CD4-positive, CD25-positive, alpha-beta regulatory T cell (primary cell): ENCODE data around the gene SH3TC1. TPM values are rescaled to one million over a fixed set of nuclear protein-coding genes. Genes with fewer than 3 reads are reported as not detected.

Experiments
- ATAC-seq, 2 donors: fragments of 150-1000 bp; cut with Tn5 transposase; one replicate each; pipeline ENCODE4 v1.10.0; 2021; ENCODE audit warnings: low read depth in 2 of 2, moderate number of reproducible peaks in 2 of 2, moderate library complexity in 1 of 2
- DNase-seq, 3 donors: peaks; one replicate each; pipeline versions ENCODE4 v3.0.0 to v3.0.0-alpha.2; 2012 to 2022; ENCODE audit warnings: mixed read lengths in 1 of 3
- H3K27ac ChIP-seq: one replicate; pipeline ENCODE4 v1.7.0; 2013; ENCODE audit warnings: mild to moderate bottlenecking, low read length; ENCODE audit not compliant: insufficient read depth, poor library complexity, severe bottlenecking
- H3K27me3 ChIP-seq: one replicate; pipeline ENCODE4 v1.7.0; 2013; ENCODE audit warnings: low read length; ENCODE audit not compliant: control insufficient read depth, insufficient read depth
- H3K36me3 ChIP-seq: one replicate; pipeline ENCODE4 v1.7.0; 2013; ENCODE audit warnings: mild to moderate bottlenecking, low read length, moderate library complexity; ENCODE audit not compliant: control insufficient read depth, insufficient read depth
- H3K4me1 ChIP-seq: 2 replicates; pipeline ENCODE4 v1.7.0; 2013; ENCODE audit warnings: mild to moderate bottlenecking, low read length; ENCODE audit not compliant: insufficient read depth, control insufficient read depth, poor library complexity, severe bottlenecking
- H3K4me3 ChIP-seq: one replicate; pipeline ENCODE4 v1.7.0; 2013; ENCODE audit warnings: low read depth, mild to moderate bottlenecking, low read length, moderate library complexity
- H3K9me3 ChIP-seq, 2 experiments: 1 replicate in 1 of 2; 2 replicates in 1 of 2; pipeline ENCODE4 v1.7.0; 2013; ENCODE audit warnings: low read length in 2 of 2, mild to moderate bottlenecking in 1 of 2, moderate library complexity in 1 of 2; ENCODE audit not compliant: control insufficient read depth in 2 of 2
- H3K27ac Mint-ChIP-seq, 3 donors: one replicate each; pipeline ENCODE4 v1.8.0; 2020 to 2022; ENCODE audit warnings: mild to moderate bottlenecking in 3 of 3, mixed read lengths in 3 of 3, moderate library complexity in 2 of 3
- H3K27me3 Mint-ChIP-seq: one replicate; pipeline ENCODE4 v1.8.0; 2022; ENCODE audit warnings: mild to moderate bottlenecking, mixed read lengths
- H3K36me3 Mint-ChIP-seq: one replicate; pipeline ENCODE4 v1.8.0; 2020; ENCODE audit warnings: mixed read lengths
- H3K4me1 Mint-ChIP-seq, 4 donors: one replicate each; pipeline ENCODE4 v1.8.0; 2020 to 2022; ENCODE audit warnings: mixed read lengths in 4 of 4, mild to moderate bottlenecking in 1 of 4
- H3K4me3 Mint-ChIP-seq, 4 donors: one replicate each; pipeline ENCODE4 v1.8.0; 2020 to 2022; ENCODE audit warnings: mild to moderate bottlenecking in 4 of 4, mixed read lengths in 4 of 4, moderate library complexity in 3 of 4
- H3K9me3 Mint-ChIP-seq, 7 donors: one replicate each; pipeline ENCODE4 v1.8.0; 2020 to 2022; ENCODE audit warnings: mixed read lengths in 7 of 7, mild to moderate bottlenecking in 3 of 7, moderate library complexity in 2 of 7
- polyA plus RNA-seq, 4 donors: library from polyadenylated mRNA; unstranded; fragments of 300-500 nt; fragmentation: Illumina TruSeq; gene quantifications; one replicate each; pipeline ENCODE4 v1.2.3, GENCODE V29; 2021
- total RNA-seq: library from RNA; stranded (reverse); gene quantifications from one replicate; pipeline ENCODE4 v1.2.3, GENCODE V29; 2022

SH3TC1 gene
- total and polyA plus RNA-seq, 5 donors from 2014 or later: 10.6 to 125 (median 15.4) TPM

DNA sequence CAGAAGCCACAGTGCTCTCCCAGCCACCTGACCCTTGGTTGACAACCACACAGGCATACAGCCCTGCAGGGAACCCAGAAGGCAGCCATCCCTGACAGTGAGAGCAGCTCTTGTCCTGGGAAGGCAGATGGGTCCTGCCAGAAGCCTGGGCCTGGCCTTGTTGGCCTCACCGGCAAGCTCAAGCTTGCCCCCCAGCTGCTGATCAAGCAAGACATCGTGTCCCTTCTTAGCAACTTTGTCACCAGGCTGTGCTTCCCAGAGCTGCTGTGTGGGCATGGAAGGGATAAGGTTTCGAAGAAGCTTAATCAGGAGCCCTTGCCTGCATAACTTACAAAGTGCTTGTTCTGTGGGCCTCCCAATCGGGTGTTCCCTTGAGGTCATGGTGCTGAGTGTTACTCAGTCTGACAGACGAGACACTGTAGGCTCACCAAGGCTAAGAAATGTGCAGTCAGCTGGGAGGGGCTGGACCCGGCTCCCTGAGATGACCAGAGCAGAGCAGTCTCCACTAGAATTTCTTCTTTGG lies 33.7 kb upstream of the SH3TC1 start:
- Mint-ChIP-seq H3K9me3 (peaks cover 0 to 14% (median 3%) of the 10 kb centered on the region in 7 donors), H3K36me3 (no peaks in the 10 kb centered on the region), H3K4me1 (peaks cover 0 to 3% (median 1%) of the 10 kb centered on the region in 4 donors), H3K4me3 (peak overlapping the region in 1 of 4 donors; percentile 55), H3K27me3 (peaks cover 28% of the 10 kb centered on the region), H3K27ac (peak overlapping the region in 1 of 3 donors; percentile 31)
- no peaks in the 10 kb centered on the region for H3K36me3 ChIP-seq
- no peaks in the 10 kb centered on the region for H3K27me3 ChIP-seq
- DNase-seq: no peak
- no peak for ATAC-seq
- H3K4me3 ChIP-seq: no peak overlapping the region
- no peaks in the 10 kb centered on the region for H3K4me1 ChIP-seq
- peaks cover 9 to 18% of the 10 kb centered on the region in 2 experiments for H3K9me3 ChIP-seq
- no peak overlapping the region for H3K27ac ChIP-seq

DNA sequence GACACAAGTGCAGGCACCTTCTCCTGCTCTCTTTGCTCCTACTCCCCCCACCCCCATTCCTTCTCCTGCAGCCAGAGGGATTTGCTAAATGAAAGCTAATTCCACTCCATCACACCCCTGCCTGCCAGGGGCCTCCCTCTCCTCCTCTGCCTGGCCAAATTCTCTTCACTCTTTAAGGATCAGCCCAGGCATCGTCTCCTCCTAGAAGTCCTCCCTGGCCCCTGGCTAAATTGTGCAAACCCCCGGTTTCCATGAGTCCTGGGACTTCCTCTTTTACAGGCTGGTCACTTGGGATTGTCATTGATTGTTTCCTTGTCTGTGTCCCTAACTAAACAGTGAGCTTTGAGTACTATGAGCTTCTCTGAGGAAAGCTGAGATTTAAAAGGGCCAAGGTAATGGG lies 31.8 kb upstream of the SH3TC1 start:
- no peak overlapping the region for H3K4me3 ChIP-seq
- H3K4me3 Mint-ChIP-seq: peak overlapping the region in 1 of 4 donors; percentile 43
- H3K36me3 Mint-ChIP-seq: no peaks in the 10 kb centered on the region
- H3K27me3 Mint-ChIP-seq: peaks cover 24% of the 10 kb centered on the region
- H3K4me1 Mint-ChIP-seq: peaks cover 0 to 8% (median 3%) of the 10 kb centered on the region in 4 donors
- H3K36me3 ChIP-seq: no peaks in the 10 kb centered on the region
- peaks cover 9 to 18% of the 10 kb centered on the region in 2 experiments for H3K9me3 ChIP-seq
- no peak for DNase-seq
- H3K27ac ChIP-seq: no peak overlapping the region
- H3K9me3 Mint-ChIP-seq: peaks cover 0 to 14% (median 3%) of the 10 kb centered on the region in 7 donors
- H3K4me1 ChIP-seq: peaks cover 6% of the 10 kb centered on the region
- ATAC-seq: no peak
- no peak overlapping the region for H3K27ac Mint-ChIP-seq
- H3K27me3 ChIP-seq: no peaks in the 10 kb centered on the region

DNA sequence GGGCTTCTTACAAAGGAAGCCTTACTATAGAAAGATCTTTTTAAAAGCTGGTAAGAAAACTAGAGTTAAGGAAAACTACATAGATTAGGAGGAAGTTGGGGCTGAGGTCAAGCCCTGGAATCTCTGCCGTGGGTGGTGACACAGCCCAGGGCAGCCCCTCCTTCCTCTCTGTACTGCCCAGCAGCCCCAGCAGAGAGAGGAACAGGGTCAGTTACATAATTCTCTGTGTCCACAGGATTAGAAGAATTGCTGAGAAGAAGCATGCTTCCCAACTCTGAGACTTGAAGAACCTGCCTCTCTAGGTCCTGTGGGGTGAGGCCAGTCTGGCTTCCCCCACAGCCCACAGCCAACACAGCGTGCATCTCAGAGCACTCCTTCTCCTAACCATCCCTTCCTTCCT lies 31.3 kb upstream of the SH3TC1 start:
- Histone ChIP-seq H3K27ac (no peak overlapping the region), H3K4me3 (no peak overlapping the region), H3K4me1 (peaks cover 7% of the 10 kb centered on the region), H3K9me3 (peaks cover 9 to 18% of the 10 kb centered on the region in 2 experiments), H3K27me3 (no peaks in the 10 kb centered on the region), H3K36me3 (no peaks in the 10 kb centered on the region)
- Mint-ChIP-seq H3K27ac (no peak overlapping the region), H3K4me3 (peak overlapping the region in 1 of 4 donors; percentile 43), H3K4me1 (peaks cover 0 to 11% (median 3%) of the 10 kb centered on the region in 4 donors), H3K9me3 (peaks cover 0 to 14% (median 3%) of the 10 kb centered on the region in 7 donors), H3K36me3 (no peaks in the 10 kb centered on the region), H3K27me3 (peaks cover 28% of the 10 kb centered on the region)
- DNase-seq (no peak), ATAC-seq (no peak)

DNA sequence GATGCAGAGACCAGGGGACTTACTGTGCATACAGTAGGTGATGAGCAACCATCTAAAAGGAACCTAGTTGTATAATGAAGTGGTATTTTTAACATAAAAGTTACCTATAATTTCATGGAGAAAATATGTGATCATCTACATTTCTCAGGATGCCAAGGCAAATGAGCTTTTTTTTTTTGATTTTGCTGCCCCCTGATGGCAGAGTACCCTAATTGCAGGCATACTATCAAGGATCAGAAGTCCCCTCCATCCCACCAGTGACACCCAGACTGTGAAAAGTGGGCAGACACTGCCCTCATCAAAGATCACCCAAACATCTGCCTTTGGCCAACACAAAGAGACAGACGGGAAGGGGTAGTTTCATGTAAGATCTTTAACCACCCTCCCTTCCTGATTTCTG lies 30.9 kb upstream of the SH3TC1 start:
- no peak overlapping the region for H3K27ac Mint-ChIP-seq
- peaks cover 28% of the 10 kb centered on the region for H3K27me3 Mint-ChIP-seq
- no peak for ATAC-seq
- H3K4me1 Mint-ChIP-seq: peaks cover 0 to 11% (median 3%) of the 10 kb centered on the region in 4 donors
- no peaks in the 10 kb centered on the region for H3K27me3 ChIP-seq
- H3K4me3 ChIP-seq: no peak overlapping the region
- no peak overlapping the region for H3K27ac ChIP-seq
- no peaks in the 10 kb centered on the region for H3K36me3 ChIP-seq
- H3K4me3 Mint-ChIP-seq: no peak overlapping the region
- H3K4me1 ChIP-seq: peaks cover 7% of the 10 kb centered on the region
- H3K36me3 Mint-ChIP-seq: no peaks in the 10 kb centered on the region
- peaks cover 0 to 14% (median 3%) of the 10 kb centered on the region in 7 donors for H3K9me3 Mint-ChIP-seq
- no peak for DNase-seq
- H3K9me3 ChIP-seq: peaks cover 9 to 18% of the 10 kb centered on the region in 2 experiments

DNA sequence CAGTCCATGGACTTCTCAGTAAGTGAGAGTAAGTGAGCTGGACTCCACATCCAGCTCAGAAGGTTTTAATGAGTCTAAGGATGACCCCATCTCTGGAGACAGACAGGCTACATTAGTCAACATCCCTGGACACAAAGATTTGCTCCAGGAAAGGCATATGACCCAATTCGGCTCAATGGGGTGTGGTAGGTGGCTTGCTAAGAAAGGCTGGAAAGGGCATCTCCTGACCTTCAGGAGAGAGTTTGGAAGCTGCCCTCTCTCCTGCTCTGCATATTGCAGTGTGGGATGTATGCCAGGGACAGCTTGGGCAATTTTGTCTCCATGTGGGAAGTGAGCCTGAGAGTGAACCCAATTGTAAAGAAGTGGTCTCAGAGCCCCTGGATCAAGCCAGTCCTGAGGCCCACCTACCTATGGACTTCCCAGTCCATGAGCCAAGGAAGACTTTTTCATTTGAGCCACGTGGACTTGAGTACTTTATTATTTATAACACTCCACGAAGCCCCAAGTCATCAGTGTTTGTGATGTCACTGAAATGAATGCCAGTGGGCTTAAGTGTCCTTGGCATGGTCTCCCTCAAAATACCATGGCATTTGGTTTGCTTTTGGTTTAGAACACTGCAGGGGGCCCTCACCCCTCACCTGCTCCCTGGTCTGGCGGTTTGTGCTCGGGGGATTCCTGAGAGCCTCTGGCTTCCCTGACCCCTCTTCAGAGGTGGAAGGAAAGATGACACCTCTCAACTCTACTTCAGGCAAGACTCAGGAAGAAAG lies 30.1 kb upstream of the SH3TC1 start:
- Histone ChIP-seq H3K4me3 (no peak overlapping the region), H3K36me3 (no peaks in the 10 kb centered on the region), H3K9me3 (peaks cover 9 to 18% of the 10 kb centered on the region in 2 experiments), H3K27ac (no peak overlapping the region), H3K27me3 (no peaks in the 10 kb centered on the region), H3K4me1 (peaks cover 7% of the 10 kb centered on the region)
- Mint-ChIP-seq H3K4me3 (peak overlapping the region in 1 of 4 donors; percentile 31), H3K4me1 (peaks cover 0 to 11% (median 3%) of the 10 kb centered on the region in 4 donors), H3K36me3 (no peaks in the 10 kb centered on the region), H3K9me3 (peaks cover 0 to 14% (median 3%) of the 10 kb centered on the region in 7 donors), H3K27ac (no peak overlapping the region), H3K27me3 (peaks cover 23% of the 10 kb centered on the region)
- no peak for ATAC-seq
- DNase-seq: no peak

DNA sequence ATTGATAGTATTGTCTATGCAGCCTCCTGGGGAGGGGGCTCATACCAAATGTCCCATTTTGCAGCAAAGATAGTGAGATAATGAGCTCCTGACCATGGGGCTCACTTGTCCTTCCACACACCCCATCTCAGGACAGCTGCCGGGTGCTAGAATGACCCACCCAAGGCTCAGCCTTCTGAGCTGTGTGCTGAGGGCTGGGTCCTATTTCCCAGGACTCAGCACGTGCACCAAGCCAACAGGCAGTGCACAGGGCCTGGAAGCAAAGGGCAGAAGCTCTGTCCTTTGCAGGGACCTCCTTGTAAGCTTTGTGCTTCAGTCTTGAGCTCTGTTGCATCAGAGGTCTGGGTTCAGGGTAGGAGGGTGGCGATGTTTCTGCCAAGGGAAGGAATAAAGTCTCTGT lies 29.3 kb upstream of the SH3TC1 start:
- ATAC-seq (no peak), DNase-seq (no peak)
- Mint-ChIP-seq H3K27ac (no peak overlapping the region), H3K4me1 (peaks cover 0 to 11% (median 3%) of the 10 kb centered on the region in 4 donors), H3K4me3 (peak overlapping the region in 1 of 4 donors; percentile 31), H3K9me3 (peaks cover 0 to 14% (median 3%) of the 10 kb centered on the region in 7 donors), H3K36me3 (no peaks in the 10 kb centered on the region), H3K27me3 (peaks cover 16% of the 10 kb centered on the region)
- Histone ChIP-seq H3K4me3 (no peak overlapping the region), H3K27ac (no peak overlapping the region), H3K4me1 (peaks cover 7% of the 10 kb centered on the region), H3K36me3 (no peaks in the 10 kb centered on the region), H3K27me3 (no peaks in the 10 kb centered on the region), H3K9me3 (peaks cover 9 to 18% of the 10 kb centered on the region in 2 experiments)

DNA sequence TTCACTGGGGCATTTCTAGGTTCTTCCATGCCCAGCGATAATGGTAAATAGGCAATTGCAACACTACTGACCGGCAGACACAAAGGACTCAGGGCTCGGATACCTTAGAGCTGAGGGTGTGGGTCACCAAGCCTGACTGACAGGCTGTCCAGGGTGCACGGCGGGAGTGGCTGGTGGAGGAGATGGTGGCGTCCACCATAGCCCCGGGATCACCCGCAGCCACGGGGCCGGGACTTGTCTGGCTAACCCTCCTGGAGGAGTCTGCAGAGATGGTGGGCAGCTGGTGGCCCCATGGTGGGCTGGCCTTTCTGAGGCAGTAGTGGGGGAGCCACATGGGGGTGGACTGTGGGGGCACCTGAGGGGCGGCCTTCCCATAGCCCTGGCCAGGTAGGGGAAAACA lies 28.7 kb upstream of the SH3TC1 start:
- Mint-ChIP-seq H3K9me3 (peaks cover 0 to 14% (median 3%) of the 10 kb centered on the region in 7 donors), H3K4me1 (peaks cover 0 to 11% (median 3%) of the 10 kb centered on the region in 4 donors), H3K27me3 (peaks cover 15% of the 10 kb centered on the region), H3K36me3 (no peaks in the 10 kb centered on the region), H3K27ac (no peak overlapping the region), H3K4me3 (no peak overlapping the region)
- DNase-seq (no peak), ATAC-seq (no peak)
- no peaks in the 10 kb centered on the region for H3K36me3 ChIP-seq
- no peaks in the 10 kb centered on the region for H3K27me3 ChIP-seq
- H3K27ac ChIP-seq: no peak overlapping the region
- H3K9me3 ChIP-seq: peaks cover 9 to 18% of the 10 kb centered on the region in 2 experiments
- no peak overlapping the region for H3K4me3 ChIP-seq
- peaks cover 7% of the 10 kb centered on the region for H3K4me1 ChIP-seq
